Stimulated activated naive CD8-positive, alpha-beta T cell treated with anti-CD3 and anti-CD28 coated beads, Interleukin-15, amount 100 ng/mL, for 72 hours (primary cell): ENCODE data around the gene MYO9B.
A peak's percentile ranks its signal among the peaks of the same experiment; 100 is the strongest.

Experiments used
- ATAC-seq: fragments of 150-1000 bp; cut with Tn5 transposase; 2 replicates; pipeline ENCODE4 v1.10.0; 2021; ENCODE audit warnings: mild to moderate bottlenecking, moderate library complexity
- DNase-seq, 2 donors: peaks; one replicate each; pipeline ENCODE4 v3.0.0; 2021 to 2022
- H3K27ac Mint-ChIP-seq, 2 donors: one replicate each; pipeline ENCODE4 v1.8.0; 2022; ENCODE audit warnings: mild to moderate bottlenecking in 2 of 2, mixed read lengths in 2 of 2, moderate library complexity in 2 of 2
- H3K27me3 Mint-ChIP-seq: one replicate; pipeline ENCODE4 v1.8.0; 2022; ENCODE audit warnings: mixed read lengths
- H3K4me1 Mint-ChIP-seq: one replicate; pipeline ENCODE4 v1.8.0; 2022; ENCODE audit warnings: mild to moderate bottlenecking, mixed read lengths
- H3K4me3 Mint-ChIP-seq, 2 donors: one replicate each; pipeline ENCODE4 v1.8.0; 2022; ENCODE audit warnings: mild to moderate bottlenecking in 2 of 2, mixed read lengths in 2 of 2, moderate library complexity in 1 of 2
- H3K9me3 Mint-ChIP-seq, 2 donors: one replicate each; pipeline ENCODE4 v1.8.0; 2022; ENCODE audit warnings: mixed read lengths in 2 of 2

Gene MYO9B

DNA sequence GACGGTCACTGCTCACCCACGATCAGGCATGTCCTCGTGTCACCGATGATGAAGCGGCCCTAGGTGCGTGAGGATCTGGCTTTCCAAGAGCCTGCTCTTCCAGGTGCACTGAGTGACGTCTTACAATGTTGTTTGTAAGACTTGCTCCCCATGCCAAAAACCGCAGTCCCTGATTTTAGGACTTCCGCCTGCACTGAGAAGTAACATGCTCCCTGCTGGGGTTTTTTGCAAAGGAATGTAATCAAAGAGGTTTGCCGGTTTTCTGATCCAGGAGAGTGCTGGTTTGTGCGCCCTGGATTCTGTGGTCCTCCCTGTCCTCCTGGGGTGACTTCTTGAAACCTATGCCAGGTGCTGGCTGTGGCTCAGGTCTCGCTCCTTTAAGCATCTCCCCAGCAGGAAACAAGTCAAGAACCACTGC is 38.8 kb downstream of the MYO9B start:
- no peak for DNase-seq
- Mint-ChIP-seq H3K27ac (peak overlapping the region in 1 of 2 donors; percentile 54), H3K4me1 (peaks cover 52% of the 10 kb centered on the region), H3K27me3 (no peaks in the 10 kb centered on the region), H3K9me3 (no peaks in the 10 kb centered on the region), H3K4me3 (no peak overlapping the region)
- ATAC-seq = no peak

DNA sequence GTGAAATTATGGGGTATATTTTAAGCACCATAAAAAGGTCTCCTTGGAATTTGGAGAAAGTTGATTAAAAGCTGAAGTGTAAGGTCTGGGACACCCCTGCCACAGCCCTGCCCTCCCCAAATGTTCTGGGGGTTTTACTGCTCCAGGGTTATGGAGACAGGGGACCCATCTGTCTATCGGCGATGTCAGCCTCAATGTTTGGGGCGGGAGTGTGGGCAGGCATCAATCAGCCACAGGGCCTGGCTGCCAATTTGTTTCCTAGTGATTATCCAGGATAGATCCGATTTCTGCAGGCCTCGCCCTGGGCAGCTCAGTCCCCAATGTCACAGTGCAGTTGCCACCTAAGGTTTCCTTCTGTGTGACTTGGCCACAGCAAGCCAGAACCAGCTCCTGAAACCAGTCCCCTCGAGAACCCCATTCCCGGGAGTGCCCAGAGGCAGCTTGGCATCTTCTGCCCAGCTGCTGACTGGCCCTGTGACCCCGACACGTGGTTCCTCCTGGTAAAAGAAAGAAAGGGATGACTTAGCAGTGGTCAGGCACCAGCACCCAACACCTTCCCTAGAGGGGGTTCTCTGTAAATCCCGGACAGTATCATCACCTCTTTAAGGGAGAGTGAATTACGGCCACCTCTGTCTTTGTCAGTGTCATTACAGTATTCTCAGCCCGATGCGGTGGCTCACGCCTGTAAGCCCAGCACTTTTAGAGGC is 41.6 kb downstream of the MYO9B start:
- Mint-ChIP-seq H3K4me1 (peaks cover 44% of the 10 kb centered on the region), H3K27ac (peak overlapping the region in 1 of 2 donors; percentile 93)

DNA sequence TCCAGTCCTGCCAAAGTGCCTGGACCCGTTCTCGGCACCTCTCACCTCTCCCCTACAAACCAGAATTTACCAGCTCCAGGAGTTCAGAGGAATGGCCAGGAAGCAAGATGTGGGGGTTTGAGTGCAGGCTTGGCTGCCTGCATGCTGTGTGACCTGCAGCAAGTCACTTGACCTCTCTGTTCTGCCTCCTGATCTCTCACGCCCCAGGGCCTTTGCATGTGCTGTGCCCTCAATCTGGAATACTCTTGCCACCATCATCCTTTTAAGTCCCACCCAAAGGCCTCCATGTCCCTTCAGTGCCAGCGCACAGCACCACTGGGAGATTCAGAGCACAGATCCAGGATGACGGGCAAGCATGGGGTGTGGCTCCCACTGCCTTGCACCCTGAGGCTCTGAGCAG is 43.4 kb downstream of the MYO9B start:
- Mint-ChIP-seq H3K4me1 (peaks cover 33% of the 10 kb centered on the region), H3K9me3 (no peaks in the 10 kb centered on the region)

More for the DNA sequence above, 41.6 kb downstream of the MYO9B start:
- DNase-seq (no peak), ATAC-seq (no peak)
- Mint-ChIP-seq H3K27me3 (no peaks in the 10 kb centered on the region), H3K4me3 (no peak overlapping the region), H3K9me3 (no peaks in the 10 kb centered on the region)

DNA sequence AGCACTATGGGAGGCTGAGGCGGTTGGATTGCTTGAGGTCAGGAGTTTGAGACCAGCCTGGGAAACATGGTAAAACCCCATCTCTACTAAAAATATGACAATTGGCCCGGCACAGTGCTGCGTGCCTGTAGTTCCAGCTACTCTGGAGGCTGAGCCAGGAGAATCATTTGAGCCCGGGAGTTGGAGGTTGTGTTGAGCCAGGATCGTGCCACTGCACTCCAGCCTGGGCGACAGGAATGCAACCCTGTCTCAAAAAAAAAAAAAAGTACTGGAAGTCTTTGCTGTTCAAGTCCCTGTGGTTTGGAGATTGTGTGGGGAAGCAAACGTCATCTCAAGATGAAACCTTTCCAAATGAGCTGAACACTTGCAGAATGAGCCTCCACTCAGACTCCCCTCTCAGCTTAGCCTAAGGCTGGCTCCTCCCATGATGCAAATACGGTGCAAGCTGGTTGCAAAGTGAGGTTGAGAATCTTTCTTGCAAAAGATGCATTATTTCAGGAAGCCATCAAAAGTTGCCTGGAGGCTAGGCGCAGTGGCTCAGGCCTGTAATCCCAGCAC is 46.2 kb downstream of the MYO9B start:
- Mint-ChIP-seq H3K4me3 (no peak overlapping the region), H3K4me1 (peaks cover 48% of the 10 kb centered on the region), H3K27ac (peak overlapping the region; percentile 19 to 50), H3K27me3 (no peaks in the 10 kb centered on the region), H3K9me3 (no peaks in the 10 kb centered on the region)
- DNase-seq (no peak), ATAC-seq (no peak)

More for the DNA sequence above, 43.4 kb downstream of the MYO9B start:
- Mint-ChIP-seq H3K27ac (no peak overlapping the region), H3K4me3 (no peak overlapping the region), H3K27me3 (no peaks in the 10 kb centered on the region)
- ATAC-seq = no peak
- no peak for DNase-seq

DNA sequence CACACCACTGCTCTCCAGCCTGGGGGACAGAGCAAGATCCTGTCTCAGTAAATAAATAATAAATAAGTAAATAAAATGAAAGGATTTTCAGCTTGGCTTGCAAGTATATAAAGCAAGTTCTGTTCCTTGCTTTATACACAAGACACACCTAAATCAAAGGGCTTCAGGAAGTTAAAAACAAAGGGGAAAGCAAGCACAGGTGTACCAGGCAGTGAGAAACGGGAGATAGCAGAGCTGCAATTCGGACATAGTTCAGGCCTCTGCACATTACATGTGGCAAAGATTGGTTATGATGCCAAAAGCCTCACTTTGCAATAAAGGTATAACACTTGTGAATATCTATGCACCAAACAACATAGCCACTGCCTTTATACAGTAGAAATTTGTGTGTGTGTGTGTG is 47.5 kb downstream of the MYO9B start:
- Mint-ChIP-seq H3K27ac (no peak overlapping the region), H3K27me3 (no peaks in the 10 kb centered on the region), H3K4me3 (no peak overlapping the region), H3K9me3 (no peaks in the 10 kb centered on the region), H3K4me1 (peaks cover 59% of the 10 kb centered on the region)
- no peak for DNase-seq
- ATAC-seq = no peak

DNA sequence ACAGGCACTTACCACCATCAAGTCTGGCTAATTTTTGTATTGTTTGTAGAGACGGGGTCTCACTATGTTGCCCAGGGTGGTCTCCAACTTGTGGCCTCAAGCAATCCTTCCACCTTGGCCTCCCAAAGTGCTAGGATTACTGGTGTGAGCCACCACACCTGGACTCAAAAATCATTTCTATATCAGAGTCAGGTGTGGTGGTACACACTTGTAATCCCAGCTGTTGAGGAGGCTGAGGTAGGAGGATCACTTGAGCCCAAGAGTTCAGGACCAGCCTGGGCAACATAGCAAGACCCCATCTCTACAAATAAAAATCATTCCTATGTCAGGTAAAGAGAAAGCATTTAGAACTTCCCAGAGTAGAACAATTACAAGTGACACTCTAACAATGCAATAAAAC is 48.4 kb downstream of the MYO9B start:
- Mint-ChIP-seq H3K27me3 (no peaks in the 10 kb centered on the region), H3K4me1 (peaks cover 67% of the 10 kb centered on the region), H3K27ac (peak overlapping the region in 1 of 2 donors; percentile 46), H3K9me3 (no peaks in the 10 kb centered on the region), H3K4me3 (peak overlapping the region in 1 of 2 donors; percentile 9)
- DNase-seq (no peak), ATAC-seq (no peak)

DNA sequence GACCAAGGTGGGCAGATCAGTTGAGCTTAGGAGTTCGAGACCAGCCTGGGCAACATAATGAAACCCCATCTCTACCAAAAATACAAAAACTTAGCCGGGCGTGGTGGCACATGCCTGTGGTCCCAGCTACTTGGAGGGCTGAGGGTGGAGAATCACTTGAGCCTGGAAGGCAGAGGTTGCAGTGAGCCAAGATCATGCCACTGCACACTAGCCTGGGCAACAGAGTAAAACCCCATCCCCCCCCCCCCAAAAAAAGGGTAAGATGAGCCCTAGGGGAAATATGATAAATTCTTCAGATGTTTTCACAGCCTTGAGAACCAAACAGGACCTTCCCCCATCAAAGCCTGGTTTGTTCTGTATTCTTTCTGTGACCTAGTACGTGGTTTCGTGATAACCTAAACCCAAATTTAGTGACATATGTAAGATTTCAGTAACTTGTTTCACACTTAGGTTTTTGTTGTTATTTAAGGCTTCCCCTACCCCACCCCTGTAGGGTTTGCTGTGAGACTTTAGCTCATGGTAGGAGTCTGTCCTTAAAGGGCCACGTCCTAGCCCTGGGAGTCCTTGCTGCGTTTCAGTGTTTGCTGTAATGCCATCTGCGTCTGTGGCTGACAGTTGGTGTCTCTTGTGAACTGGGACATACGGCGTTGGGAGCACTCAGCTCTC is 49.6 kb downstream of the MYO9B start:
- no peaks in the 10 kb centered on the region for H3K27me3 Mint-ChIP-seq
- no peaks in the 10 kb centered on the region for H3K9me3 Mint-ChIP-seq
- ATAC-seq (peak; percentile 94), DNase-seq (peak in 1 of 2 donors; percentile 77)
- H3K4me1 Mint-ChIP-seq = peaks cover 67% of the 10 kb centered on the region
- H3K4me3 Mint-ChIP-seq = peak overlapping the region; percentile 84 to 90
- H3K27ac Mint-ChIP-seq = peak overlapping the region; percentile 96

DNA sequence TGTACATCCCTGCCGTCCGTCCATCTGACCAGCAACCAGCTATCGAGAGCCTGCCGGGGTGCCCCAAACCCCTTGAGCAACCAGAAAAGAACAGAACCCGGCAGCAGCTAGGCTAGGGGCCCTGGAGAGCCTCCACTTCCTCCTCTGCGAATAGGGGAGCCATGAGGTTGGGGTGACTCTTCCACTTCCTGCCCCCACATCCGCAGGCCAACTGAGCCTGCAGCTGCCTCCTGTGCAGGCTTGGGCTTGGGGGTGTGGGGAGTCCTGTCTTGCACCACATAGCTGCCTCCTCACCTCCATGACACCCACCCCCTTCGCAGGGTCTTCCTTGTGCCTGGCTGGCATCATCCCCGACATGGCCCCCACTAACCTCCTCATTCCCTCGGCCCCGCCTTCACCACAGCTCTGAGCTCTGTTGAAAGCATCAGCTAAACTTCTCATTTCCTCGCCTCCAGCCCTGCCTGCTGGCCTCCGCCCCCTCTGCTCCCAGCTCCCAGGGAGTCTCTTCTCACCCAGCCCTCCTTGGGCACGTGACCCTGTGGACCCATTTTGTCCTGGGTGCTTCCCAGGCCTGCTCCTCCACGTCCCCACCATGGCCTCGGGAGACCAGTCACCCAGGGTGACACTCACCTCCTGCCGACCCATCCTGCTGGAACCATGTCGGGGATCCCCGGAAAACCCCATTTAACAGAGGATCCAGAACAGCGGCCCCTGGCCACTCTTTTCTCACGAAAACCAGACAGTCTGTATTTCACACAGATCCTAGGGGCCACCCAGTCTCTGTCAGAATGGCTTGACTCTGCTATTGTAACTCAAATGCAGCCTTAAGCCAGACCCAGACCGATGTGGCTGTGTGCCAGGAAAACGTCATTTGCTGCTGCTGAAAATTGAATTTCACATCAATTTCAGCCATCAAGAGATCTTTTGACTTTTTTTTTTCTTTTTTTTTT is 50.4 kb downstream of the MYO9B start:
- DNase-seq (peak; percentile 72 to 80), ATAC-seq (peak; percentile 90)
- peaks cover 71% of the 10 kb centered on the region for H3K4me1 Mint-ChIP-seq
- no peaks in the 10 kb centered on the region for H3K27me3 Mint-ChIP-seq
- no peaks in the 10 kb centered on the region for H3K9me3 Mint-ChIP-seq
- H3K27ac Mint-ChIP-seq = peak overlapping the region; percentile 96
- peak overlapping the region; percentile 84 to 90 for H3K4me3 Mint-ChIP-seq

DNA sequence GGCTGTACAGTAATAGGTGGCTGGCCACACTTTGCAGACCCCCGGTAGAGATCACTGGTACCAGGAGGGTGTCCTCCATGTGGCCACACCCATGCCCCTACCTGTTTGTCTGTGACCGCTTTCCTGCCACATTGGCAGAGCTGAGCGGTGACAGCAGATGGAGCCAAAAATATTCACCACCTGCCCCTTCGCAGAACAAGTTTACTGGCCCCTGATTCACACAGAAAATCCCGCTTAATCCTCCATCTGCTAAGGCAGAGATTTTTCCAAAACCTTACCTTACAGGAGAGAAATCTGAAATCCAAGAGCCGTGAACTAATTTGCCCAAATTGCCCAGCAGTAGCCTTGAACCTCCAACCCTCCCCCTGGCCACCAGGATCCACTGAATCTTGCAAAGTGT is 52.1 kb downstream of the MYO9B start:
- H3K9me3 Mint-ChIP-seq = no peaks in the 10 kb centered on the region
- peaks cover 58% of the 10 kb centered on the region for H3K4me1 Mint-ChIP-seq
- ATAC-seq = no peak
- no peaks in the 10 kb centered on the region for H3K27me3 Mint-ChIP-seq
- peak overlapping the region; percentile 53 to 64 for H3K4me3 Mint-ChIP-seq
- H3K27ac Mint-ChIP-seq = peak overlapping the region; percentile 33 to 71
- no peak for DNase-seq

DNA sequence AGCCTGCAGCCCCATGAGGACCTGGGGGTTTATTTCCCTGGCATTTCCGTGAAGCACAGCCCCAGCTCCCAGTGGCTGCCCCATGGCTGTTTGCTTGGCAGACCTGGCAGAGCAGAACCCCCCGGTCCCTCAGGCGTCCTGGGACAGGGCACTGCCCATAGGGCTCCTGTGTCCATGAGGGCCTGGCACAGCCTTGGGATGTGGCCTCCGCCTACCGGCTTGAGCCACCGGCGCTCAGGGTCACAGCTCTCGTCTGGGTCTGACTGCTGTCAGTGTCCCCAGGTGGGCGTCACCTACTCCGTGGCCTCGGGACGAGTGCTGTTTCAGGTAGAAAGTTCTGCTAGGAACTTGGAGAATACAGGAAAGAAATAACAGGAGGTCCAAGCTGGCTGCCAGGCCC is 52.8 kb downstream of the MYO9B start:
- DNase-seq (no peak), ATAC-seq (no peak)
- Mint-ChIP-seq H3K4me1 (peaks cover 58% of the 10 kb centered on the region), H3K27me3 (no peaks in the 10 kb centered on the region), H3K4me3 (no peak overlapping the region), H3K27ac (peak overlapping the region in 1 of 2 donors; percentile 84), H3K9me3 (no peaks in the 10 kb centered on the region)

DNA sequence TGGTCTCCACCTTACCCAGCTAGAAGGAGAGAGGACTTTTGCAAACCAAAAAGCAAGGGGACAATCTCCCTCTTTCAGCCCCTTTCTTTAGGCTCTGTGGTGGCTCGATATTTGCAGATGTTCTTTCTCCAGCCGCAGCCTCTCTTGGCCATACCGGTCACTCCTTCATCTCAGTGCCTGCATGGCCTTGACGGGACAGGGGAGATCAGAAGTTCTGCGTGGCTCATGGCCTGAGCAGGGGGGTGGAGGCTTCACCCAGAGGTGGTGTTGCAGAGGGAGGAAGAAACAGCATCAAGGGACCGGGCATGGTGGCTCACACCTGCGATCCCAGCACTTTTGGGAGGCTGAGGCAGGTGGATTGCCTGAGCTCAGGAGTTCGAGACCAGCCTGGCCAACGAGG is 53.2 kb downstream of the MYO9B start:
- DNase-seq (no peak), ATAC-seq (no peak)
- no peak overlapping the region for H3K27ac Mint-ChIP-seq
- H3K4me3 Mint-ChIP-seq = no peak overlapping the region
- peaks cover 58% of the 10 kb centered on the region for H3K4me1 Mint-ChIP-seq
- no peaks in the 10 kb centered on the region for H3K9me3 Mint-ChIP-seq
- H3K27me3 Mint-ChIP-seq = no peaks in the 10 kb centered on the region

DNA sequence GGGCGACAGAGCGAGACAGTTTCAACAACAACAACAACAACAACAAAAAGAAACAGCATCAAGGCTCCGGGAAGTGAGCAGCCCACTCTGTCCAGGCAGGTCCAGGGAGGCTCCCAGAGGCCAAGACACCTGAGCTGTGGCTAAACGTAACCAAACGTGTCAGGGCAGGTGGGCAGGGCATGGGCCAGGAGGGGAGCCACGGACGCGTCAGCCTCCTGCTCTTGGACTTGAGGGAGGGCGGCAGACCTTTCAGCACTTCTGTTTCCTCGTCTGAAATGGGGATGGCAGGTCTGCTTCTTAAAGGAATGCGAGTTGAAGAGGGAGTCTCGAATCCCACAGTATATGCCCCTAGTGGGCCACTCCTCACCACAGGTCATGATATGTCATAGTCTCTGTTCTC is 53.8 kb downstream of the MYO9B start:
- H3K27ac Mint-ChIP-seq = peak overlapping the region in 1 of 2 donors; percentile 27
- DNase-seq = no peak
- H3K4me1 Mint-ChIP-seq = peaks cover 57% of the 10 kb centered on the region
- no peak overlapping the region for H3K4me3 Mint-ChIP-seq
- H3K9me3 Mint-ChIP-seq = no peaks in the 10 kb centered on the region
- no peaks in the 10 kb centered on the region for H3K27me3 Mint-ChIP-seq
- no peak for ATAC-seq

DNA sequence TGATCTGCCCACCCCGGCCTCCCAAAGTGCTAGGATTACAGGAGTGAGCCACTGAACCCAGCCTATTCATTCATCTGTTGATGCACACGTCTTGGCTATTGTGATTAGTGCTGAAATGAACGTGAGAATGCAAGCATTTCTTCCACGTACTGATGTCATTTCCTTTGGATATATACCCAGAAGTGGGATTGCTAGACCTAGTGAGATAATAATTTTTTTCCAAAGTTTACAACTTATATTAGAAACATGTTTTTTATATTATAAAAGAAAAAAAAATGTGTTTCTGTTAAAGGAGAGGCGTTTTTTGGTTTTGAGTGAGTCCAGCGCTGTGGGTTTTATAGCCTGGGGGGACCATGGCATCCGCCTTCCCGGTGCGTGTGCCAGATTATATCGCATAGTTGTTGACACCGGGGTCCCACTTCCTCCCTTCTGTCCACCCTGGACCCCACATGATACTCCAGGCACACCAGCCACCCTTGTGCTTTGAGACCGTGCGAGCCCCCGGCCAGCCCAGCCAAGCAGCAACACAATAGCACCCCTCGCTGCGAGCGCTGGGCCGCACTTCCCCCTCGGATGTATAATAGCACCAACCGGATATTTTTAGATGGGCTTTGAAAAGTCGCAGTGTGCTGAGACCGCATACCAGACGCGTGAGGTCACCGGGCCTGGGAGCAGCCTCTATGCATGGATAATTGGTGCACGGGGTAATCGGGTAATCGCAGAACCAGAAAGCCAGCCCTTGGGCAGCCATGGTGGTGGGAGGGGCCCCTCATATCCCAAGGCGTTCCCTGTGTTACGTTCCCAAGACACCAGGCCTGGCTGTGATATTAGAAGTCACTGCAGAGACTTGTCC is 59.6 kb downstream of the MYO9B start:
- peak; percentile 90 for ATAC-seq
- peak overlapping the region; percentile 62 to 73 for H3K4me3 Mint-ChIP-seq
- H3K27me3 Mint-ChIP-seq = no peaks in the 10 kb centered on the region
- DNase-seq = peak; percentile 12 to 36
- peak overlapping the region; percentile 54 to 81 for H3K27ac Mint-ChIP-seq
- H3K4me1 Mint-ChIP-seq = peaks cover 29% of the 10 kb centered on the region
- no peaks in the 10 kb centered on the region for H3K9me3 Mint-ChIP-seq

DNA sequence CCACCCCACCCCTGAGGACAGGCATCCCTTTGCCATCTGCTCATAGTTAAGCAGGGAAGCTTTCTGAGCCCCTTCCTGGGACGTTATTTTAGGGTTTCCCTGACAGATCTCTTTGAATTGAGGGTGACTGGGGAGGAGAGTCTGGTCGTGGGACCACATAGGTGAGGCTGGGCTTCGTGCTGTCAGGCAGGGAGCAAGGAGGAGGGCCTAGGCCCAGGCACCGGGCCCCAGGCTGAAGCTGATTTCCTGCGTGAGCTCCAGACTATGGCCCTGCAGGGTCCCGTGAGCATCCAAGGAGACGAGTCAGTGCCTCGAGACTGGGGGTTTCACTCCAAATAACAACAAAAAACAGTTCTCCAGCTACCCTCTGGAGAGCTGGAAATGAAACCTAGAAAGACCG is 60.4 kb downstream of the MYO9B start:
- Mint-ChIP-seq H3K9me3 (no peaks in the 10 kb centered on the region), H3K4me3 (no peak overlapping the region), H3K27ac (peak overlapping the region in 1 of 2 donors; percentile 12), H3K4me1 (peaks cover 25% of the 10 kb centered on the region), H3K27me3 (no peaks in the 10 kb centered on the region)
- DNase-seq (no peak), ATAC-seq (no peak)
